Karpas-422 (cell line): Measurements from ENCODE around the gene APOBEC3H. TPM values are rescaled to one million over a fixed set of nuclear protein-coding genes. Genes with fewer than 3 reads are reported as not detected.

Experiments used
- DNase-seq: peaks from one replicate; pipeline ENCODE4 v3.0.0-alpha.2; 2015
- H2AFZ ChIP-seq: fragments of 200-600 bp; sonication (generic); 2 replicates; pipeline ENCODE4 v1.6.1; 2014; ENCODE audit warnings: antibody characterized with exemption, low read length, mixed read lengths
- H3K27ac ChIP-seq: fragments of 200-600 bp; sonication (generic); 2 replicates; pipeline ENCODE4 v1.5.1; 2014; ENCODE audit warnings: mild to moderate bottlenecking, low read length, moderate library complexity
- H3K27me3 ChIP-seq: fragments of 200-600 bp; sonication (generic); 2 replicates; pipeline ENCODE4 v1.6.1; 2014; ENCODE audit warnings: low read length, mixed read lengths
- H3K36me3 ChIP-seq: fragments of 200-600 bp; sonication (generic); 2 replicates; pipeline ENCODE4 v1.6.1; 2014; ENCODE audit warnings: low read length, mixed read lengths; ENCODE audit not compliant: insufficient read depth
- H3K4me1 ChIP-seq: fragments of 200-600 bp; sonication (generic); 2 replicates; pipeline ENCODE4 v1.6.1; 2014; ENCODE audit warnings: mild to moderate bottlenecking, low read length, mixed read lengths
- H3K4me2 ChIP-seq: fragments of 200-600 bp; sonication (generic); 2 replicates; pipeline ENCODE4 v1.6.1; 2014; ENCODE audit warnings: low read length, low read depth, mild to moderate bottlenecking; ENCODE audit not compliant: poor library complexity, severe bottlenecking
- H3K4me3 ChIP-seq: fragments of 200-600 bp; sonication (generic); 2 replicates; pipeline ENCODE4 v1.5.1; 2014; ENCODE audit warnings: mild to moderate bottlenecking, antibody characterized with exemption, low read length, mixed read lengths
- H3K79me2 ChIP-seq: fragments of 200-600 bp; sonication (generic); 2 replicates; pipeline ENCODE4 v1.6.1; 2014; ENCODE audit warnings: mild to moderate bottlenecking, low read length, mixed read lengths
- H3K9ac ChIP-seq: fragments of 200-600 bp; sonication (generic); 2 replicates; pipeline ENCODE4 v1.6.0; 2014; ENCODE audit warnings: low read length
- H3K9me2 ChIP-seq: fragments of 200-600 bp; sonication (generic), shearing (Covaris generic); replicated peaks from 2 replicates; pipeline ENCODE4 v1.6.0; 2014; ENCODE audit warnings: mild to moderate bottlenecking, low read length, moderate library complexity; ENCODE audit not compliant: insufficient read depth
- H3K9me3 ChIP-seq: fragments of 300-700, 200-600 bp; sonication (generic); 2 replicates; pipeline ENCODE4 v1.6.1; 2014; ENCODE audit warnings: low read length, mixed read lengths
- H4K20me1 ChIP-seq: fragments of 200-600 bp; sonication (generic); 2 replicates; pipeline ENCODE4 v1.6.1; 2014; ENCODE audit warnings: mild to moderate bottlenecking, antibody characterized with exemption, low read length, low read depth; ENCODE audit not compliant: insufficient read depth
- total RNA-seq: library from RNA; depleted of rRNA; stranded (reverse); fragments of >200 nt; shearing (Covaris generic); gene quantifications from 2 replicates; pipeline ENCODE4 v1.2.3, GENCODE V29; 2014; ENCODE audit warnings: low replicate concordance

Gene APOBEC3H
- total RNA-seq, 1 experiment from 2014 or later: not detected

- no peak overlapping the region for H3K9ac ChIP-seq
- no peaks in the 10 kb centered on the region for H3K9me2 ChIP-seq
- H2AFZ ChIP-seq: no peak overlapping the region
- H3K4me1 ChIP-seq: no peaks in the 10 kb centered on the region
- no peak overlapping the region for H3K4me2 ChIP-seq
- no peaks in the 10 kb centered on the region for H3K9me3 ChIP-seq
- no peaks in the 10 kb centered on the region for H3K79me2 ChIP-seq
- H4K20me1 ChIP-seq: no peaks in the 10 kb centered on the region
- no peak overlapping the region for H3K27ac ChIP-seq
- no peak overlapping the region for H3K4me3 ChIP-seq
- no peaks in the 10 kb centered on the region for H3K27me3 ChIP-seq
- H3K36me3 ChIP-seq: no peaks in the 10 kb centered on the region
- no peak for DNase-seq
These were observed 36.0 kb downstream of the APOBEC3H start for GRCh38 chr22:39132871-39133524.

- Histone ChIP-seq H3K4me1 (no peaks in the 10 kb centered on the region), H3K4me3 (no peak overlapping the region), H2AFZ (no peak overlapping the region), H3K79me2 (no peaks in the 10 kb centered on the region), H3K36me3 (no peaks in the 10 kb centered on the region), H3K4me2 (no peak overlapping the region), H3K9ac (no peak overlapping the region), H3K9me3 (no peaks in the 10 kb centered on the region), H3K27me3 (no peaks in the 10 kb centered on the region), H3K9me2 (no peaks in the 10 kb centered on the region), H4K20me1 (no peaks in the 10 kb centered on the region), H3K27ac (no peak overlapping the region)
- DNase-seq: no peak
These were observed 36.8 kb downstream of the APOBEC3H start for GRCh38 chr22:39133871-39134270.

GRCh38 chr22:39134366-39135091 is 37.5 kb downstream of the APOBEC3H start:
- H3K9ac ChIP-seq: no peak overlapping the region
- no peaks in the 10 kb centered on the region for H3K79me2 ChIP-seq
- H2AFZ ChIP-seq: no peak overlapping the region
- DNase-seq: no peak
- no peak overlapping the region for H3K27ac ChIP-seq
- no peaks in the 10 kb centered on the region for H3K9me3 ChIP-seq
- H3K4me1 ChIP-seq: no peaks in the 10 kb centered on the region
- no peak overlapping the region for H3K4me3 ChIP-seq
- no peaks in the 10 kb centered on the region for H3K36me3 ChIP-seq
- no peaks in the 10 kb centered on the region for H4K20me1 ChIP-seq
- no peaks in the 10 kb centered on the region for H3K27me3 ChIP-seq
- H3K4me2 ChIP-seq: no peak overlapping the region
- no peaks in the 10 kb centered on the region for H3K9me2 ChIP-seq

GRCh38 chr22:39135092-39135896 is 38.2 kb downstream of the APOBEC3H start:
- Histone ChIP-seq H3K4me1 (no peaks in the 10 kb centered on the region), H3K79me2 (no peaks in the 10 kb centered on the region), H3K4me2 (no peak overlapping the region), H4K20me1 (no peaks in the 10 kb centered on the region), H3K4me3 (no peak overlapping the region), H3K27ac (no peak overlapping the region), H3K9ac (no peak overlapping the region), H3K9me3 (no peaks in the 10 kb centered on the region), H3K36me3 (no peaks in the 10 kb centered on the region), H3K27me3 (no peaks in the 10 kb centered on the region), H3K9me2 (no peaks in the 10 kb centered on the region), H2AFZ (no peak overlapping the region)
- DNase-seq: peak; percentile 81

- Histone ChIP-seq H3K27me3 (no peaks in the 10 kb centered on the region), H3K36me3 (no peaks in the 10 kb centered on the region), H3K4me1 (no peaks in the 10 kb centered on the region), H3K9me2 (no peaks in the 10 kb centered on the region), H3K4me3 (no peak overlapping the region), H4K20me1 (no peaks in the 10 kb centered on the region), H3K9ac (no peak overlapping the region), H3K27ac (no peak overlapping the region), H2AFZ (no peak overlapping the region), H3K79me2 (no peaks in the 10 kb centered on the region), H3K4me2 (no peak overlapping the region), H3K9me3 (no peaks in the 10 kb centered on the region)
- DNase-seq: no peak
These were observed 39.3 kb downstream of the APOBEC3H start for GRCh38 chr22:39136317-39136716.

GRCh38 chr22:39138357-39138997 is 41.4 kb downstream of the APOBEC3H start:
- H3K9me3 ChIP-seq: no peaks in the 10 kb centered on the region
- no peaks in the 10 kb centered on the region for H4K20me1 ChIP-seq
- no peak overlapping the region for H3K4me3 ChIP-seq
- H3K4me1 ChIP-seq: no peaks in the 10 kb centered on the region
- no peaks in the 10 kb centered on the region for H3K9me2 ChIP-seq
- no peaks in the 10 kb centered on the region for H3K36me3 ChIP-seq
- no peak overlapping the region for H2AFZ ChIP-seq
- H3K4me2 ChIP-seq: no peak overlapping the region
- DNase-seq: no peak
- H3K79me2 ChIP-seq: no peaks in the 10 kb centered on the region
- H3K27me3 ChIP-seq: no peaks in the 10 kb centered on the region
- H3K9ac ChIP-seq: no peak overlapping the region
- no peak overlapping the region for H3K27ac ChIP-seq

GRCh38 chr22:39139933-39140332 is 42.9 kb downstream of the APOBEC3H start:
- Histone ChIP-seq H3K9ac (no peak overlapping the region), H4K20me1 (no peaks in the 10 kb centered on the region)

More at GRCh38 chr22:39139933-39140332, 42.9 kb downstream of the APOBEC3H start:
- Histone ChIP-seq H3K4me2 (no peak overlapping the region), H3K27ac (no peak overlapping the region), H3K9me3 (no peaks in the 10 kb centered on the region), H3K79me2 (no peaks in the 10 kb centered on the region), H3K9me2 (no peaks in the 10 kb centered on the region), H3K27me3 (peaks cover 4% of the 10 kb centered on the region; the same call in 1 of the 2 replicates), H2AFZ (no peak overlapping the region), H3K4me3 (no peak overlapping the region), H3K4me1 (peaks cover 8% of the 10 kb centered on the region), H3K36me3 (no peaks in the 10 kb centered on the region)
- no peak for DNase-seq
